Superior temporal gyrus (tissue), 1 donor: ENCODE results near the gene MITD1.
"Not testable (repeated sequence)": the region's sequence is repeated elsewhere in the genome, so short reads cannot be mapped to it uniquely, and the experiment has no call there.

Source experiments
- DNase-seq: peaks from one replicate; pipeline ENCODE4 v3.0.0-alpha.2; 2016; ENCODE audit errors: extremely low spot score

The MITD1 gene

DNA sequence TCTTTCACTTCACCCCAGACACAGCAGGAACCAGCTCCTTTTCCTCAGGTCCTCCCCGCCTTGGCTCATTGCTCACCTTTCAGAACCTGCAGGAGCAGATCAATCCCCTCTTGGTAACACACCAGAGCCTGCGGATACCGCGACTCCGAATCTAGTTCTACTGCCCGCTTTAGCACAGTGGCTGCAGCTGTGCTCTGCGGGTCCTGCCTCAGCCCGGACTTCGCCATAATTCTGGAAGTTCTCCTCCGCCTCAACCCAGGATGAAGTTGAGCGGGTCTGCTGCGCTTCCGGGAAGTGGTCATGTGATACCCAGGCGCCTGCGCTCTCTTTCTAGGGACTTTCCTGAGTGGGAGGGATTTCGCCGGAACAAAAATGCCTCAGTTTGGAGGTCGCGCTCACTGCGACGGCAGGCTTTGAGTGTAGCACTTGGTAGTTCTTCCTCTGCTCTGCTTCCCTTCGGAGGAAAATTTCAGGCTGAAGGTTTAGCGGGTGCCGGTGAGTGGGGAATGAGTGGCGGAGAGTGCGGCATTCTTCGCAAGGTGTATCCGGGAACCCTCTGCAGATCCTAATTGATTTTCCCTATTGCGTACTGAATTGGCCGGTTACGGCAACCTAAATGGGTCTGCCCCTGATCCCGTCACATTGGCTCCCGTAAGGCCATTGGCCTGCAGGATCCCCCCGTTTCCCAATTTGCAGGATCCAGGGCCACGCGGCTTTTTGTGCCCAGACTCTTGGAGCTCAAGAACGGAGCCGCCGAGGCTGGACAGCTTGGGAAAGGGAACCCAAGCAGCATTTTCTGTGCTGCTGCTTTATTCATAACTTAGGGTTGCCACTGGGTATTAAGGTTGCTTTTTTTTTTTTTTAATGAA lies at the start of gene MITD1, which contains the start of gene MRPL30:
MITD1 (minus strand) TSS at position 304 of the 869 bp plus-strand sequence; CDS start at position 227, 77 bp downstream.
MRPL30 (plus strand) TSS at position 430 of the 869 bp plus-strand sequence. CDS start 5,020 bp downstream, outside the sequence.
- peak; percentile 99 for DNase-seq

- no peak for DNase-seq
Observed at GRCh38 chr2:99217929-99218501, 37.2 kb upstream of the MITD1 start.

DNA sequence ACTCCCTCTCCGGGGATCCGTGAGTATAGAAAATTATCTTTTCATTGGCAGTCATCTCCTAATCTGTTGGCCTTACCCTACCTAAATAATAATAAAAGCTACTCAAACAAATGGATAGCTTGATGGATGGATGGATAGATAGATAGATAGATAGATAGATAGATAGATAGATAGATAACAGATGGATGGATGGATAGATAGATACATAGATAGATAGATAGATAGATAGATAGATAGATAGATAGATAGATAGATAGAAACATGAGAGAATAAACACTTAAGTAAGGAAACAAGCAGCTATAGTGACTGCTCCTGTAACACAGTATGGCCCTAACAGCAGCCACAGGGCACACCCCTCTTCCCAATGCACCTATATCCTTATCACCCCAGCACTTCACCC lies 35.2 kb upstream of the MITD1 start:
- no peak for DNase-seq

DNA sequence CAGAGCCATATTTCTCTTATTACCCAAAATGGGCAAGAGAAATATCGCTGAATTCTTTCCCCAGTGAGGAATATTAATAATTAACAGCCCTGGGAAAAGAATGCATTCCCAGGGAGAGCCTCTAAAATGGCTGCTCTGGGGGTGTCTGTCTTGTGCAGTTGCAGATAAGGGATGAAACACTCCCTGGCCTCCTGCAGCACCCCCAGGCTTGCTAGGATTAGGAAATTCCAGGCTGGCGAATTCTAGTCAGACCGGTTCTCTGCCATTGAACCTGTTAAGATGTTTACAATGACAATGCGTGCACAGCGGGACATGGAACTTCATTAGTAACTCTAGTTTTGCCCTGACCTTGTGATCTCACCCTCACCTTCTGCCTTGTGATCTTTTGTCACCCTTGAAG lies 24.6 kb upstream of the MITD1 start:
- DNase-seq, result no peak

GRCh38 chr2:99201959-99202678 lies 21.3 kb upstream of the MITD1 start:
- DNase-seq, result no peak

- no peak for DNase-seq
Observed at GRCh38 chr2:99200076-99200800, 19.4 kb upstream of the MITD1 start.

GRCh38 chr2:99198103-99198841 lies 17.4 kb upstream of the MITD1 start:
- no peak for DNase-seq

- not testable (repeated sequence) for DNase-seq
Observed at GRCh38 chr2:99192364-99192763, 11.5 kb upstream of the MITD1 start.

DNA sequence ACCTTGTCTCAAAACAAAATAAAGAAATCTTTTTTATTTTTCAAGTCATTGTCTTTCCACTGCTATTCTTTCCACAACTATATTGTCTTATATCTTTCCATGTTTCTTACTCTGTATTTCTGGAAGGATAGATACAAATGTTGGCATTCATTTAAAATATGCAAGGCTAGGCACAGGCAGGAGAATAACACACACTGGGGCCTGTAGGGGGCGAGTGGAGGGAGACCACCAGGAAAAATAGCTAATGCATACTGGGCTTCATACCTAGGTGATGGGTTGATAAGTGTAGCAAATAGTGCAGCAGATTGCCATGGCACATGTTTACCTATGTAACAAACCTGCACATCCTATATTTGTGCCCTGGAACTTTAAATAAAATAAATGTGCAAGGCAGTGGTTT lies 9.7 kb upstream of the MITD1 start:
- no peak for DNase-seq

GRCh38 chr2:99188357-99188756 lies 7.5 kb upstream of the MITD1 start:
- DNase-seq, result no peak

DNA sequence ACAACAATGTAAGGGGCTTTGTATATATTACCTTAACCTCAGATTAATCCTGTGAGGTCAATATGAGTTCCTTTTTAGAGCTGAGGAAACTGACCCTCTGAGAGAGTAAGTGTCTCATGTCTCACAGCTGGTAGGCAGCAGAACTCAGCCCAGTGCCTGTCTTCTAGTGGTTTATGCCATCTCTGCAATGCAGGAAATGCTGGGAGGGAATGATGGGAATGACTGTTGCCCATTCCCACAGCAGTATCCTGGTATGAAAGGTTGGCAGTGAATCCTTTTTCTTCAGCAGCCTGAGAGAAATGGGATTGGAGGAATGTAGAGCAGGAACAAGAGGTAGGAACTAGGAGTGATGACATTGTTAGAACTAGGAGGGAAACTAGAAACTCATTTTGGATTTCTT lies 6.2 kb upstream of the MITD1 start:
- no peak for DNase-seq

GRCh38 chr2:99184811-99185210 lies 4.0 kb upstream of the MITD1 start:
- no peak for DNase-seq

DNA sequence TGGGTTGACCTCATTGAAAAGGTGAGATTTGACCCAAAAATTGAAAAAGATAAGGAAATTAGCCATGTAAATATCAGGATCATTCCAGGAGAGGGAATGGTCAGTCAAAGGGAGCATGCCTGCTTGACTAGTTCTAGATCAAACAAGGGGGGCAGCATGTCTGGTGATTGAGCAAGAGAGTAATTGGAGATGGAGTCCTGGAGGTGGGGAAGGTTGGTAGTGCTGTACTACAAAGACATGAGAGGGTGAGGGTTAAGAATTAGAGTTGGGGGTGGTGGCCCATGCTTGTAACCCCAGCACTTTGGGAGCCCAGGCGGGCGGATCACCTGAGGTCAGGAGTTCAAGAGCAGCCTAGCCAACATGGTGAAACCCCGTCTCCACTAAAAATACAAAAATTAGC lies 2.2 kb upstream of the MITD1 start:
- no peak for DNase-seq

DNA sequence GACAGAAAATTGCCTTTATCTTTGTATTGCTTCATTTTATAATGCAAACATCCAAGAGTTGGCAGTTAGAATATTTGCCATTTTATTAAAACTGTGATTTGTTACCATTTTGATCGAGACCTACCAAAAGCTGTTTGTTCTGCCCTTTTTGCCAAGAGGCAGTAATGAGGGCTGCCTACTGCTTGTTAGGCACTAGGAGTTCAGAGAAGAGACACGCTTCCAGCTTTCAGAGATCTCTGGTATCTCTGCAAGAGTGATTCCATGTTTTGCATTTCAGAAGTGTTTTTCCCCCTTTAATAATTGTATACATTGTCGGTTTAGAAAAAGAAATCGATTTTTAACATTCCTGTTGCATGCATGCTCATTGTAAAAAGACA lies 754 bp upstream of the MITD1 start:
- no peak for DNase-seq

- DNase-seq, result no peak
Observed at GRCh38 chr2:99171377-99172140, 9.3 kb downstream of the MITD1 start.

- no peak for DNase-seq
Observed at GRCh38 chr2:99169534-99169933, 11.3 kb downstream of the MITD1 start.

GRCh38 chr2:99166218-99166617 lies 14.6 kb downstream of the MITD1 start:
- DNase-seq, result no peak

DNA sequence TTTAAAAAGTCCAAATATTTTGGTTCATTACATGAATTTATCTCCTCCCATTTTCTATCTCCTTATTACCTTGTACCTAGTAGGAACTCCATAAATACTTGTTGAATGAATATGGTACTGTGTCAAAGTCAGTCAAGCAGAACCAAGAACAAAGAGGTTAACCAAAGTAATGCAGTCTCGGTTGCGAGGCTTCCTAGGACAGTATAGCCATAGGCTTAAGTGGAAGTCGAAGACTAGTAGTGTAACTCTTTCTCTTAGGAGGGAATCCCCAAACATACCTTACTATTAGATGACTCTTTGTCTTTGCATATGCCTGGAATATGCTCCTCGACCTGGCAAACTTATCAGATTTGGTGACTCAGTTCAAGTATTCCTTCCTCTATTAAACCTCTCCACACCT lies 21.3 kb downstream of the MITD1 start:
- DNase-seq, result no peak

DNA sequence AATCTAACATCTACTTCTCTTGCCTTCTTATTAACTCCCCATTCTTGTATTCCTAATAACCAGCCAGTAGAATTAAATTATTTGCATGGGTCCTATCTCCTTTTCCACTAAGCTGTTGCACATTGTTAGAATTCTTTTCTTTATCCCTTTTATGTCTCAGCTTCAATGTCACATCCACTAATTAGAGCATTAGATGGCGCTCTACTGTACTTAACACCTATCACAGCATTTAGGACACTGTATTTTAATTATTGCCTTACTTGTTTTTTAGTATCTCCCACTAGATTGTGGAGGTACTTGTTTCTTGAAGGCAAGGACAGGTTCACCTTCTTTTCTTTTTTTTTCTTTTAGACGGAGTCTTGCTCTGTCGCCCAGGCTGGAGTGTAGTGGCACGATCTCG lies 22.3 kb downstream of the MITD1 start:
- DNase-seq, result no peak

DNA sequence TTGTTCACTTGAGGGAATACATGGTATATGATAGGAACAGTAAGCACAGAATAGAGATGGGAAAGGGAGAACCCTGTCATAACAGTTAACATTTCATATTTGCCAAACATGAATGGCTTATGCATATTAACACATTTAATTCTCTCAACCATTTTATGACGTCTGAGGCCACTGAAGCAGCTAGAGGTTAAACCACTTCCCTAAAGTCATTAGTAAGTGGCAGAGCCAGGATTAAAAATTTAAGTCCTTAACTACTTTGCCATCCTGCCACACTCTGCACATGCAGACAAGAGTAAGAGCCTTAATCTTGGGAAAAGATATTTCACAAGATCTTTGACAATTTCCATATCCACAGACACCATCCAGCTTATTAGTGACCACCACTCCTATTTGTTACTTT lies 24.0 kb downstream of the MITD1 start:
- no peak for DNase-seq
